K562 (cell line): ENCODE measurements around the gene ZNF689. TPM values are rescaled to one million over a fixed set of nuclear protein-coding genes. Genes with fewer than 3 reads are reported as not detected.

Experiments
- CBX1 ChIP-seq: sonication (generic); IDR thresholded peaks from 2 replicates; pipeline ENCODE4 v1.6.1; 2016; ENCODE audit warnings: antibody characterized with exemption, low read depth, mild to moderate bottlenecking
- DNMT1 ChIP-seq: fragments of 450-650 bp; IDR thresholded peaks from 2 replicates; pipeline ENCODE4 v1.6.1; 2016; ENCODE audit warnings: antibody characterized with exemption, mild to moderate bottlenecking
- ETV5 ChIP-seq: sonication (generic); formaldehyde crosslinking; IDR thresholded peaks from 2 replicates; pipeline ENCODE4 v1.4.0; 2020; ENCODE audit warnings: low read depth, mild to moderate bottlenecking, missing genetic modification reagents
- ETV6 ChIP-seq, 3 experiments: fragments of 150-350 bp in 1 of 3; sonication (generic) in 1 of 3; formaldehyde crosslinking in 1 of 3; IDR thresholded peaks; 2 replicates each; pipeline versions ENCODE4 v1.6.1 to v1.8.0; 2014 to 2022; ENCODE audit warnings: borderline replicate concordance in 2 of 3, low read depth in 2 of 3, antibody characterized with exemption in 1 of 3, low read length in 1 of 3, mild to moderate bottlenecking in 1 of 3, missing genetic modification reagents in 1 of 3
- HMG20B ChIP-seq: fragments of 250-450 bp; sonication (Bioruptor Pico); IDR thresholded peaks from 2 replicates; pipeline ENCODE4 v1.5.0; 2021; ENCODE audit warnings: mild to moderate bottlenecking
- NFRKB ChIP-seq: fragments of 450-650 bp; IDR thresholded peaks from 2 replicates; pipeline ENCODE4 v1.6.1; 2016; ENCODE audit warnings: low read depth
- PCBP1 ChIP-seq: fragments of 200-400 bp; formaldehyde crosslinking; IDR thresholded peaks from 2 replicates; pipeline ENCODE4 v1.6.1; 2018; ENCODE audit warnings: mild to moderate bottlenecking, low read depth, low read length; ENCODE audit not compliant: poor library complexity, severe bottlenecking
- RB1 ChIP-seq: fragments of 450-650 bp; IDR thresholded peaks from 2 replicates; pipeline ENCODE4 v1.6.1; 2017; ENCODE audit warnings: low read depth, mild to moderate bottlenecking
- RNF219 ChIP-seq: fragments of 250-450 bp; sonication (Bioruptor Pico); IDR thresholded peaks from 2 replicates; pipeline ENCODE4 v1.5.0; 2022; ENCODE audit warnings: mild to moderate bottlenecking
- SREBF1 ChIP-seq: fragments of 150-350 bp; IDR thresholded peaks from 2 replicates; pipeline ENCODE4 v1.6.1; 2014; ENCODE audit warnings: antibody characterized with exemption, low read depth, low read length, borderline replicate concordance
- TARDBP ChIP-seq: fragments of 450-650 bp; IDR thresholded peaks from 2 replicates; pipeline ENCODE4 v1.6.1; 2016
- ZNF143 ChIP-seq: sonication (generic); formaldehyde crosslinking; IDR thresholded peaks from 2 replicates; pipeline ENCODE4 v1.9.0; 2022; ENCODE audit warnings: mild to moderate bottlenecking, missing genetic modification reagents
- ZNF175 ChIP-seq: fragments of 200-800 bp; sonication (Bioruptor generic); IDR thresholded peaks from 2 replicates; pipeline ENCODE4 v1.6.1; 2016; ENCODE audit warnings: low read depth, mild to moderate bottlenecking, missing genetic modification characterization, missing compliant biosample characterization
- ZNF316 ChIP-seq: fragments of 450-650 bp; IDR thresholded peaks from 2 replicates; pipeline ENCODE4 v1.6.1; 2016
- ZNF507 ChIP-seq: conservative IDR thresholded peaks from 2 replicates; pipeline ENCODE4 v1.6.1; 2017; ENCODE audit warnings: missing genetic modification characterization, missing compliant biosample characterization
- ZNF586 ChIP-seq: fragments of 450-650 bp; formaldehyde crosslinking; conservative IDR thresholded peaks from 2 replicates; pipeline ENCODE4 v1.4.0; 2020; ENCODE audit warnings: mild to moderate bottlenecking, moderate library complexity
- ZNF717 ChIP-seq: fragments of 250-450 bp; sonication (Bioruptor Pico); IDR thresholded peaks from 2 replicates; pipeline ENCODE4 v1.5.0; 2021
- ZNF79 ChIP-seq: fragments of 250-450 bp; sonication (Bioruptor Pico); IDR thresholded peaks from 2 replicates; pipeline ENCODE4 v1.4.0; 2020; ENCODE audit warnings: low read depth, mild to moderate bottlenecking, moderate library complexity
- polyA plus RNA-seq, 8 experiments: library from polyadenylated mRNA; depleted of rRNA in 4 of 8; stranded (reverse) in 5 of 8; unstranded in 3 of 8; fragments of >200 nt; fragmentation: Nextera tagmentation in 2 of 8; fragmentation: Illumina TruSeq in 1 of 8; extraction: Ambion mirVana in 2 of 8; extraction: Trizol in 1 of 8; gene quantifications; 2 replicates each; pipeline versions ENCODE4 v1.2.1 to v1.2.3, GENCODE V29; 2011 to 2014; ENCODE audit warnings: inconsistent platforms in 1 of 8, missing spikeins in 1 of 8
- total RNA-seq, 7 experiments: library from RNA; depleted of rRNA in 6 of 7; stranded (reverse); fragments of >200 nt in 6 of 7; fragmentation: Illumina TruSeq in 2 of 7; extraction: Trizol in 2 of 7; gene quantifications; 2 replicates each; pipeline versions ENCODE4 v1.2.1 to v1.2.3, GENCODE V29; 2011 to 2021; ENCODE audit warnings: low replicate concordance in 1 of 7

The ZNF689 gene
- total and polyA plus RNA-seq, 9 of the 15 experiments (the other 6 are each of a cell fraction or from before 2014, with no cell fraction given): 5.4 to 15.4 (median 10.8) TPM

- peak; percentile 83; the same call in 1 of the 2 replicates for TF ChIP-seq CBX1
- 0 out of 2 replicates have a peak, but pooled peaks have one; percentile 27 for TF ChIP-seq ZNF316
- peak; percentile 100 for TF ChIP-seq NFRKB
- TF ChIP-seq PCBP1: no peak
- TF ChIP-seq ZNF586 (CRISPR knock-in tag): no peak
- TF ChIP-seq ZNF507 (tag): no peak
- TF ChIP-seq ETV6 (IDR thresholded peaks at IDR 0.05; ENCODE audit: borderline replicate concordance in 1 of 2, low read depth in 2 of 2, low read length in 1 of 2): no peak
- TF ChIP-seq ETV6 (CRISPR knock-in tag; IDR thresholded peaks at IDR 0.05; ENCODE audit: borderline replicate concordance): peak; percentile 94; the same call in 1 of the 2 replicates
- no peak for TF ChIP-seq DNMT1
- peak; percentile 83; the same call in 1 of the 2 replicates for TF ChIP-seq TARDBP
- TF ChIP-seq ZNF717: no peak
- TF ChIP-seq ZNF79 (CRISPR knock-in tag): no peak
- TF ChIP-seq ZNF143: no peak
- no peak for TF ChIP-seq HMG20B (CRISPR knock-in tag)
- no peak for TF ChIP-seq SREBF1
- TF ChIP-seq RNF219: no peak
- TF ChIP-seq ETV5 (CRISPR knock-in tag): peak; percentile 76
- TF ChIP-seq RB1: peak; percentile 66; the same call in 1 of the 2 replicates
- TF ChIP-seq ZNF175 (CRISPR knock-in tag): peak; percentile 83
Measured at GRCh38 chr16:30585400-30586191, 24.6 kb downstream of the ZNF689 start, which contains the start of gene ZNF785 (continued).
